Ovary (tissue), 9 donors: Measurements from ENCODE around the gene PLVAP. TPM values are rescaled to one million over a fixed set of nuclear protein-coding genes. Genes with fewer than 3 reads are reported as not detected.

Source experiments
- DNase-seq, 5 donors: peaks; one replicate each; pipeline ENCODE4 v3.0.0-alpha.2; 2019 to 2020
- H3K27ac ChIP-seq, 2 donors: fragments of 200-600 bp; one replicate each; pipeline versions ENCODE4 v1.5.1 to v1.8.0; 2019 to 2022
- H3K27me3 ChIP-seq: fragments of 200-600 bp; one replicate; pipeline ENCODE4 v1.8.0; 2022
- H3K36me3 ChIP-seq: fragments of 200-600 bp; sonication (generic); one replicate; pipeline ENCODE4 v1.5.1; 2019
- H3K4me1 ChIP-seq: one replicate; pipeline ENCODE4 v1.8.1; 2013; ENCODE audit warnings: mild to moderate bottlenecking, moderate library complexity; ENCODE audit not compliant: insufficient read depth
- H3K4me3 ChIP-seq: fragments of 200-600 bp; sonication (generic); one replicate; pipeline ENCODE4 v1.5.1; 2017
- H3K9me3 ChIP-seq, 2 donors: fragments of 200-600 bp in 1 of 2; sonication (generic) in 1 of 2; one replicate each; pipeline versions ENCODE4 v1.5.1 to v1.8.1; 2013 to 2019; ENCODE audit warnings: mild to moderate bottlenecking in 1 of 2, moderate library complexity in 1 of 2
- EP300 ChIP-seq: sonication (generic); formaldehyde crosslinking; IDR thresholded peaks from one replicate; pipeline ENCODE4 v1.6.1; 2017; ENCODE audit warnings: antibody characterized with exemption
- POLR2A ChIP-seq: fragments of 450-650 bp; IDR thresholded peaks from one replicate; pipeline ENCODE4 v1.6.1; 2017; ENCODE audit warnings: antibody characterized with exemption, mild to moderate bottlenecking, moderate library complexity
- WGBS, 3 donors: extraction: QIAGEN DNeasy Blood & Tissue Kit in 1 of 3; methylation state at CpG; one replicate each; pipeline versions ENCODE4 v1.1.5 to v1.1.7; 2013 to 2017; 5-methylcytosine and 5-hydroxymethylcytosine counted together
- intact Hi-C, 4 donors: fragments of 100-400 bp; cut with DNase I; formaldehyde crosslinking; loops; one replicate each; pipeline versions ENCODE4 v1.11.0 to v1.15.1; 2022 to 2023
- polyA plus RNA-seq, 2 donors: library from polyadenylated mRNA; stranded (reverse); fragments of 200-250 nt in 1 of 2; fragments of 350-450 nt in 1 of 2; fragmentation: Illumina TruSeq in 1 of 2; extraction: RNeasy Lipid Tissue Mini Kit (QIAGEN cat#74804) in 1 of 2; gene quantifications; one replicate each; pipeline ENCODE4 v1.2.3, GENCODE V29; 2013 to 2014
- total RNA-seq, 7 donors: library from RNA; depleted of rRNA in 2 of 7; stranded (reverse); fragments of >200 nt in 2 of 7; fragmentation: NEBNext Ultra II Directional in 3 of 7; extraction: Animal tissue kit (Norgen Biotek cat#: 25700) in 3 of 7; gene quantifications; one replicate each; pipeline versions ENCODE4 v1.1.0 to v1.2.4, GENCODE V29; 2016 to 2023
- TF ChIP-seq, protein P1 (sequence below), 3 donors: fragments of 450-650 bp in 2 of 3; fragments of 200-600 bp in 1 of 3; IDR thresholded peaks; one replicate each; pipeline versions ENCODE4 v1.5.1 to v1.8.0; 2016 to 2022; ENCODE audit warnings: antibody characterized with exemption in 3 of 3, mild to moderate bottlenecking in 1 of 3
- donor health status: DM: no; HTN: no; CAD: no; lungs with moderate emphysema.
- donor health status: DM: no; HTN: no; CAD: no.
- donor health status: Bipolar disorder and iron deficiency.
- donor health status: DM: yes; HTN: yes; CAD: no.
- donor health status: DM: no; HTN: no; CAD: no.
- donor health status: DM: yes; HTN: yes; CAD: no.

The PLVAP gene
- total and polyA plus RNA-seq, 9 donors, result 2.0 to 22.7 (median 8.3) TPM

GRCh38 chr19:17305216-17305516 is 72.0 kb downstream of the PLVAP start:
- no peaks in the 10 kb centered on the region for H3K27me3 ChIP-seq
- intact Hi-C loops, result no loop called here
- H3K4me1 ChIP-seq, result peaks cover 9% of the 10 kb centered on the region
- peak overlapping the region; percentile 61 for H3K4me3 ChIP-seq
- TF ChIP-seq, protein P1, sequence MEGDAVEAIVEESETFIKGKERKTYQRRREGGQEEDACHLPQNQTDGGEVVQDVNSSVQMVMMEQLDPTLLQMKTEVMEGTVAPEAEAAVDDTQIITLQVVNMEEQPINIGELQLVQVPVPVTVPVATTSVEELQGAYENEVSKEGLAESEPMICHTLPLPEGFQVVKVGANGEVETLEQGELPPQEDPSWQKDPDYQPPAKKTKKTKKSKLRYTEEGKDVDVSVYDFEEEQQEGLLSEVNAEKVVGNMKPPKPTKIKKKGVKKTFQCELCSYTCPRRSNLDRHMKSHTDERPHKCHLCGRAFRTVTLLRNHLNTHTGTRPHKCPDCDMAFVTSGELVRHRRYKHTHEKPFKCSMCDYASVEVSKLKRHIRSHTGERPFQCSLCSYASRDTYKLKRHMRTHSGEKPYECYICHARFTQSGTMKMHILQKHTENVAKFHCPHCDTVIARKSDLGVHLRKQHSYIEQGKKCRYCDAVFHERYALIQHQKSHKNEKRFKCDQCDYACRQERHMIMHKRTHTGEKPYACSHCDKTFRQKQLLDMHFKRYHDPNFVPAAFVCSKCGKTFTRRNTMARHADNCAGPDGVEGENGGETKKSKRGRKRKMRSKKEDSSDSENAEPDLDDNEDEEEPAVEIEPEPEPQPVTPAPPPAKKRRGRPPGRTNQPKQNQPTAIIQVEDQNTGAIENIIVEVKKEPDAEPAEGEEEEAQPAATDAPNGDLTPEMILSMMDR (IDR thresholded peaks at IDR 0.05), result no peak
- TF ChIP-seq POLR2A (no peak), EP300 (no peak)
- no peaks in the 10 kb centered on the region for H3K36me3 ChIP-seq
- WGBS, 3 donors, result 0 to 2% (median 1%) methylated on average over 7 of the region's 7 CpGs
- peak overlapping the region in 1 of 2 donors; percentile 73 for H3K27ac ChIP-seq
- no peaks in the 10 kb centered on the region for H3K9me3 ChIP-seq
- no peak for DNase-seq

DNA sequence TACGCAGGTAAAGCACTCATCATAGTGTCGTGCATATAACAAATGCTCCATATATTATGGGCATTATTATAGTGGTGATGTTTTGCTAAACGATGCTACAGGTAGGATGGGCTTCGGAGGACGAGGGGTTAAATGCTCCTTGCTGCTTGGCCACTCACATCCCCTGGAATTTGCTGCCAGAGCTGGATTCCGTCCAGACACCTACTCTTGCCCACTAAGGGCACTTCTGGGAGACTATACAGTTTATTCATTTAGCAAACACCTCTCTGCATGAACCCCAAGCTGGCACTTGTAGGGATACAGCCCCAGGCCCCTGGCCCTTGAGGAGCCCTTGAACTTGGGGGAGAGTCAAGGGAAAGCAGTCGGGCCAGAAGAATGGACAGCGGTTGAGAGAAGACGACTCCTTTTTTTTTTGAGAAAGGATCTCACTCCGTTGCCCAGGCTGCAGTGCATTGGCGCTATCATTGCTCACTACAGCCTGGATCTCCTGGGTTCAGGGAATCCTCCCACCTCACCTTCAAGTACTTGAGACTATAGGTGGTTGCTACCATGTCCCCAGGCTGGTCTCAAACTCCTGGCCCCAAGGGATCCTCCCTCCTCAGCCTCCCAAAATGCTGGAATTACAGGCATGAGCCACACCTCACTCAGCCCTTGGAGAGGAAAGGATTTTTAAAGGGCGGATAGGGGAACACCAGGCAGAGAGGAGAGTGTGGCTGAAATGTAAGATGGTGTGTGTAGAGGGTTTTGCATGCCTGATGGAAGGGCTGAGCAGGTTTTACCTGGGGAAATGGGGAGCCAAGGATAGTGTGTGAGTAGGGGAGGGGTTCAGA is 72.5 kb downstream of the PLVAP start:
- H3K27ac ChIP-seq, result peak overlapping the region in 1 of 2 donors; percentile 73
- TF ChIP-seq, protein P1 (IDR thresholded peaks at IDR 0.05), result no peak
- TF ChIP-seq EP300, result no peak
- no peak for TF ChIP-seq POLR2A
- peaks cover 9% of the 10 kb centered on the region for H3K4me1 ChIP-seq
- 36 to 50% (median 41%) methylated on average over 12 of the region's 12 CpGs for WGBS, 3 donors
- no peak overlapping the region for H3K4me3 ChIP-seq
- no peaks in the 10 kb centered on the region for H3K36me3 ChIP-seq
- DNase-seq, result peak in 2 of 5 donors; percentile 24 to 56
- no peaks in the 10 kb centered on the region for H3K27me3 ChIP-seq
- intact Hi-C loops, result no loop called here
- no peaks in the 10 kb centered on the region for H3K9me3 ChIP-seq

GRCh38 chr19:17303940-17304267 is 73.2 kb downstream of the PLVAP start:
- 33 to 42% (median 33%) methylated on average over 12 of the region's 12 CpGs for WGBS, 3 donors
- Histone ChIP-seq H3K36me3 (no peaks in the 10 kb centered on the region), H3K4me1 (peaks cover 7% of the 10 kb centered on the region), H3K4me3 (peak overlapping the region; percentile 65), H3K9me3 (no peaks in the 10 kb centered on the region), H3K27ac (peak overlapping the region in 1 of 2 donors; percentile 59), H3K27me3 (no peaks in the 10 kb centered on the region)
- TF ChIP-seq POLR2A, result no peak
- TF ChIP-seq, protein P1 (IDR thresholded peaks at IDR 0.05), result no peak
- intact Hi-C loops, result no loop called here
- peak in 2 of 5 donors; percentile 46 to 56 for DNase-seq

DNA sequence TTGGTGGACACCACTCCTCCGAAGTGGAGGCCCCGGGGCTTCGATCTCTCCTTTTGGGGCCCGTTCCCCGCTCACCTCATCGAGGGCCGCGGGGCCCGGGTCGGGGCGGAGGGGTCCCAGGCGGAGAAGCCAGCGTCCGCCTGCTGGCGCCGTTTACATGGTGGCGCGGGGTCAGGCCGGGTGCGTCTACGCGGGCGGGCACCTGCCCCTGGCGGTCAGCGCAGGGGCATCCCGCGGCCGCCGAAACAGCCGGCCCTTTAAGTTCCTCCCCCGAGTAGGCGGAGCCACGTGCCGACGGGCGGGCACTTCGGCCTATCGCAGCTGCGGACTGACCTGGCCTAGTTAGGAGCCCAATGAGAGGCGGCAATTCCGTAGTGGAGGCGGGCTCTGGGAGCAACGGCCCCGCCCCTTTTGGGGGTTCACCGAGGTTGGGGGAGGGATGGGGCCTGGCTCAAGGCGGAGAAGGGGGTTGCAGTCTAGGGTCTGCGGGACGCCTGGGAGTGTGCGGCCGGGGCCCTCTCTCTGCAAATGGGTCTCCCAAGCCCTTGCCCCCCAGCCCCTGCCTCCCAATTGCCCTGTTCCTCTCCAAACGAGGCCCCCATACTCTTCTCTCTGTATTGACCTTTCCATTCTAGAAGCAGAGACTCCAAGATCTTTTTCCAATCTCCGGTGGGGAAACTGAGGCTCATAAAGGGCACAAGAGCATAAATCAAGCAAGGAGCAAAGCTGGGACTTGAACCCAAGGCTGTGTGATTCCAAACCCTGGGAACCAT is 73.8 kb downstream of the PLVAP start, which contains the start of gene ABHD8:
Gene ABHD8, minus strand, starts transcription at position 259 of the 773 bp plus-strand sequence. CDS start 1,809 bp downstream, outside the sequence.
- intact Hi-C loops, result no loop called here
- peaks cover 7% of the 10 kb centered on the region for H3K4me1 ChIP-seq
- peak within 1 kb of the TSS; percentile 65 for H3K4me3 ChIP-seq
- TF ChIP-seq POLR2A (peak; percentile 31), EP300 (no peak)
- TF ChIP-seq, protein P1 (IDR thresholded peaks at IDR 0.05), result peak; percentile 71 to 94 (median 91)
- peak; percentile 98 to 99 (median 98) for DNase-seq
- no peaks in the 10 kb centered on the region for H3K9me3 ChIP-seq
- H3K36me3 ChIP-seq, result no peaks in the 10 kb centered on the region
- no peaks in the 10 kb centered on the region for H3K27me3 ChIP-seq
- peak within 1 kb of the TSS; percentile 50 to 59 for H3K27ac ChIP-seq
- WGBS, 3 donors, result 1% methylated on average over 25 to 52 of the region's 52 CpGs
